Endothelial cell of umbilical vein (primary cell): Measurements from ENCODE around the gene MARK3. TPM values are rescaled to one million over a fixed set of nuclear protein-coding genes. Genes with fewer than 3 reads are reported as not detected.

Experiments
- BruUV-seq: library from RNA; stranded (reverse); fragments of 400-500 nt; replicated peaks from 2 replicates; lab custom pipeline; 2021; lab: Mats Ljungman, UMichigan
- CTCF ChIA-PET: fragments of 300-600, 350-600 bp; sonication (Branson Sonifier 250); formaldehyde crosslinking; loops from one replicate; lab custom pipeline; 2021; ENCODE audit warnings: antibody characterized with exemption, inconsistent platforms; lab: Charles Lee
- POLR2A ChIA-PET: fragments of 300-600, 350-600 bp; sonication (Branson Sonifier 250); formaldehyde crosslinking; loops from one replicate; lab custom pipeline; 2021; ENCODE audit warnings: antibody characterized with exemption, inconsistent platforms; lab: Charles Lee
- DNase-seq: peaks from one replicate; pipeline ENCODE4 v3.0.0-alpha.2; 2011; ENCODE audit warnings: low read depth, low spot score
- FAIRE-seq: peaks from 2 replicates; lab custom pipeline; 2011; peaks lifted over from hg19 to GRCh38; lab: Jason Lieb, UNC
- H2AFZ ChIP-seq: 2 replicates; pipeline ENCODE4 v1.6.0; 2012; ENCODE audit warnings: low read depth, low read length, control low read depth, inconsistent platforms
- H3K27ac ChIP-seq: 2 replicates; pipeline ENCODE4 v1.5.1; 2011; ENCODE audit warnings: low read depth, mild to moderate bottlenecking, control low read depth, low read length, moderate library complexity; ENCODE audit not compliant: insufficient read depth
- H3K27me3 ChIP-seq, 2 experiments: 2 replicates each; pipeline versions ENCODE4 v1.6.0 to v1.6.1; 2011; ENCODE audit warnings: low read length in 2 of 2, mixed read lengths in 1 of 2; ENCODE audit not compliant: control insufficient read depth in 2 of 2, insufficient read depth in 2 of 2
- H3K36me3 ChIP-seq, 2 experiments: 2 replicates in 1 of 2; 3 replicates in 1 of 2; pipeline ENCODE4 v1.5.1; 2011; ENCODE audit warnings: low read length in 2 of 2, mild to moderate bottlenecking in 1 of 2, moderate library complexity in 1 of 2; ENCODE audit not compliant: control insufficient read depth in 2 of 2, insufficient read depth in 2 of 2; ENCODE audit errors: extremely low read depth in 1 of 2
- H3K4me1 ChIP-seq: 3 replicates; pipeline ENCODE4 v1.5.1; 2011; ENCODE audit warnings: mild to moderate bottlenecking, low read length; ENCODE audit not compliant: control insufficient read depth, insufficient read depth; ENCODE audit errors: extremely low read depth
- H3K4me2 ChIP-seq: 2 replicates; pipeline ENCODE4 v1.6.1; 2011; ENCODE audit warnings: low read length, control low read depth, mixed read lengths; ENCODE audit not compliant: insufficient read depth
- H3K4me3 ChIP-seq, 3 experiments: fragments of 200-600 bp in 1 of 3; sonication (generic), shearing (Covaris generic) in 1 of 3; replicated peaks in 1 of 3; 2 replicates each; pipeline ENCODE4 v1.5.1; 2011 to 2016; ENCODE audit warnings: control low read depth in 3 of 3, low read length in 3 of 3, mild to moderate bottlenecking in 2 of 3, inconsistent platforms in 1 of 3, low read depth in 1 of 3, moderate library complexity in 1 of 3; ENCODE audit not compliant: insufficient read depth in 1 of 3
- H3K79me2 ChIP-seq: 2 replicates; pipeline ENCODE4 v1.6.0; 2012; ENCODE audit warnings: low read length, inconsistent platforms; ENCODE audit not compliant: control insufficient read depth, insufficient read depth
- H3K9ac ChIP-seq: replicated peaks from 2 replicates; pipeline ENCODE3; 2011; ENCODE audit warnings: low read length, control low read depth; ENCODE audit not compliant: insufficient read depth; ENCODE audit errors: extremely low read depth
- H3K9me1 ChIP-seq: replicated peaks from 3 replicates; pipeline ENCODE4 v1.6.0; 2011; ENCODE audit warnings: mild to moderate bottlenecking, low read length; ENCODE audit not compliant: control insufficient read depth, insufficient read depth; ENCODE audit errors: extremely low read depth
- H3K9me3 ChIP-seq: replicated peaks from 2 replicates; pipeline ENCODE4 v1.5.1; 2012; ENCODE audit warnings: low read length, inconsistent platforms; ENCODE audit not compliant: control insufficient read depth, insufficient read depth
- H4K20me1 ChIP-seq: replicated peaks from 2 replicates; pipeline ENCODE3; 2011; ENCODE audit warnings: mild to moderate bottlenecking, low read length; ENCODE audit not compliant: control insufficient read depth, insufficient read depth; ENCODE audit errors: extremely low read depth
- CTCF ChIP-seq, 2 donors: IDR thresholded peaks; 1 replicate in 1 of 2; 2 replicates in 1 of 2; pipeline ENCODE4 v1.5.1; 2011; ENCODE audit warnings: low read length in 2 of 2, mild to moderate bottlenecking in 2 of 2, moderate library complexity in 2 of 2, control low read depth in 1 of 2, inconsistent platforms in 1 of 2, low read depth in 1 of 2; ENCODE audit not compliant: insufficient read depth in 1 of 2; ENCODE audit errors: extremely low read depth in 1 of 2
- EZH2 ChIP-seq: IDR thresholded peaks from 2 replicates; pipeline ENCODE4 v1.6.1; 2012; ENCODE audit warnings: borderline replicate concordance, low read depth, mild to moderate bottlenecking, moderate library complexity, low read length, inconsistent platforms; ENCODE audit not compliant: severe bottlenecking
- FOS ChIP-seq: IDR thresholded peaks from 2 replicates; pipeline ENCODE4 v1.6.1; 2011; ENCODE audit warnings: mild to moderate bottlenecking, low read length, moderate library complexity, borderline replicate concordance; ENCODE audit not compliant: insufficient read depth
- GATA2 ChIP-seq: IDR thresholded peaks from 2 replicates; pipeline ENCODE4 v1.7.0; 2011; ENCODE audit warnings: low read depth, mild to moderate bottlenecking, moderate library complexity, mixed read lengths, low read length; ENCODE audit not compliant: insufficient read length, insufficient read depth
- JUN ChIP-seq: IDR thresholded peaks from 2 replicates; pipeline ENCODE4 v1.6.1; 2011; ENCODE audit warnings: borderline replicate concordance, low read depth; ENCODE audit not compliant: insufficient read length, insufficient read depth
- MAX ChIP-seq: IDR thresholded peaks from 2 replicates; pipeline ENCODE4 v1.6.1; 2011; ENCODE audit not compliant: insufficient read depth, insufficient read length
- MYC ChIP-seq: IDR thresholded peaks from one replicate; pipeline ENCODE4 v1.6.1; 2011; ENCODE audit warnings: mild to moderate bottlenecking, low read depth, low read length
- POLR2A ChIP-seq: IDR thresholded peaks from 2 replicates; pipeline ENCODE4 v1.6.1; 2012; ENCODE audit warnings: low read depth, mild to moderate bottlenecking, control low read depth, low read length
- POLR2AphosphoS5 ChIP-seq: IDR thresholded peaks from 2 replicates; pipeline ENCODE4 v1.6.1; 2012; ENCODE audit warnings: low read depth, mild to moderate bottlenecking, control low read depth, low read length, moderate library complexity; ENCODE audit not compliant: insufficient read depth
- dilution Hi-C: fragments of 300-500 bp; cut with MboI; formaldehyde crosslinking; loops from one replicate; pipeline ENCODE4 v1.15.0; 2019; ENCODE audit warnings: low sequenced_read_pairs; ENCODE audit not compliant: extremely low pct_ligation_motif_present
- intact Hi-C: fragments of 100-400 bp; cut with micrococcal nuclease; formaldehyde crosslinking; loops from one replicate; pipeline ENCODE4 v1.10.0; 2022
- polyA plus RNA-seq, 4 experiments: library from polyadenylated mRNA; depleted of rRNA in 3 of 4; stranded (reverse) in 3 of 4; unstranded in 1 of 4; fragments of >200 nt; gene quantifications; 2 replicates each; pipeline versions ENCODE4 v1.2.1 to v1.2.3, GENCODE V29; 2011 to 2012; ENCODE audit warnings: missing spikeins in 1 of 4
- total RNA-seq: library from RNA; stranded (reverse); gene quantifications from 2 replicates; pipeline ENCODE4 v1.2.3, GENCODE V29; 2021

Gene MARK3
- total and polyA plus RNA-seq, 2 donors (not counting 3 experiments of a cell fraction or from before 2014, with no cell fraction given) = 46.6 to 96.1 TPM

DNA sequence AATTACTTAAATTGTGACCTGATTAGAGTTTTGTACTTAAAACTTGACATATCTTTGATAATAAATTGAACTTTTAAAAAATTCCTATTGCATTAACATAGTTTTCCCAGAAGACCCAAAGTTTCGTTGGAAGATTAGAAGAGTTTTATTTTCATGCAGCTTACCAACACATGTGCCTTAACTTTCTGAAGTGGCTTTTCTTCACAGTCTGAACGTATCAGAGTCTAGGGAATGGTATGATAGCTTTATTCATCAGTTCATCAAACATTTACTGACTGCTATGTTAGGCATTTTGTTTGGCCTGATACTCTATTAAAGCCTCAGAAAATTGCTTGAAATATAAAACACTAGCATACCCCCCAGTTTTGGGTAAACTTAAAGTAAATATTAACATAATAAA lies 65.2 kb downstream of the MARK3 start:
- CTCF ChIA-PET = interaction anchor here (0.8 to 1.6 kb wide), 4 partner anchors 9 to 59 kb away, joined by 3 to 6 read pairs (median 5); no protein-coding TSS in a partner anchor
- no peak for DNase-seq
- TF ChIP-seq POLR2A = no peak
- no peak for TF ChIP-seq MAX
- no peak for TF ChIP-seq CTCF (IDR thresholded peaks at IDR 0.05; ENCODE audit: extremely low read depth in 1 of 2, insufficient read depth in 1 of 2, low read depth in 1 of 2, low read length in 2 of 2)
- no peak for TF ChIP-seq FOS
- TF ChIP-seq MYC = no peak
- TF ChIP-seq JUN = no peak
- no peak for TF ChIP-seq GATA2
- TF ChIP-seq EZH2 = no peak
- no peak for TF ChIP-seq POLR2AphosphoS5
- no peak overlapping the region for H3K9ac ChIP-seq
- H3K79me2 ChIP-seq = peaks cover 63% of the 10 kb centered on the region
- H3K27me3 ChIP-seq = no peaks in the 10 kb centered on the region
- H3K9me1 ChIP-seq = no peaks in the 10 kb centered on the region
- dilution Hi-C loops (no loop called here), intact Hi-C loops (no loop called here)
- H3K4me2 ChIP-seq = no peak overlapping the region
- no peak overlapping the region for H3K27ac ChIP-seq
- H3K4me1 ChIP-seq = peaks cover under 1% of the 10 kb centered on the region
- no TSS peak for BruUV-seq
- peaks cover 2 to 3% of the 10 kb centered on the region in 2 experiments for H3K36me3 ChIP-seq
- no peak overlapping the region for H3K4me3 ChIP-seq
- no peak for FAIRE-seq
- no peaks in the 10 kb centered on the region for H3K9me3 ChIP-seq
- H4K20me1 ChIP-seq = no peaks in the 10 kb centered on the region
- no peak overlapping the region for H2AFZ ChIP-seq
- POLR2A ChIA-PET = no interaction called here
